Kasumi-1 (cell line): ENCODE results near the gene PRDM1.

Experiments
- DNase-seq, 2 experiments: peaks; one replicate each; lab custom pipeline; 2025; lab: John Stamatoyannopoulos, UW

Gene PRDM1

DNA sequence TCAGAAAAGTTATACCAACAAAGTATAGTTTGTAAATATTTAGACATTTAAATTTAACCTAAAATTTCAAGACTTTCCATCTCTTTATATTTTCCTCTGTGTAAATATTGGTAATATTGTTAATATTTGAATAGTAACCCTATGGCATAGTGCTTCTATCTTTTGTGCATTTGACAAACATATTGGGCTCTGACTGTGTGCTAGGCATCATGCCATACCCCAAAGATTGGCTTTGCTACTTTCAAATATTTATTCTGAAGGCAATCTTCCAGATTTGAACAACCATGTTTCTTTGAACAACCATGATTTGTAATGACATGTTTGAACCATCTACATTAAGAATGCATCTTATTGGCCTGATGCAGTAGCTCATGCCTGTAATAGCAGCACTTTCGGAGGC, 15.5 kb upstream of the PRDM1 start:
- DNase-seq = no peak

DNA sequence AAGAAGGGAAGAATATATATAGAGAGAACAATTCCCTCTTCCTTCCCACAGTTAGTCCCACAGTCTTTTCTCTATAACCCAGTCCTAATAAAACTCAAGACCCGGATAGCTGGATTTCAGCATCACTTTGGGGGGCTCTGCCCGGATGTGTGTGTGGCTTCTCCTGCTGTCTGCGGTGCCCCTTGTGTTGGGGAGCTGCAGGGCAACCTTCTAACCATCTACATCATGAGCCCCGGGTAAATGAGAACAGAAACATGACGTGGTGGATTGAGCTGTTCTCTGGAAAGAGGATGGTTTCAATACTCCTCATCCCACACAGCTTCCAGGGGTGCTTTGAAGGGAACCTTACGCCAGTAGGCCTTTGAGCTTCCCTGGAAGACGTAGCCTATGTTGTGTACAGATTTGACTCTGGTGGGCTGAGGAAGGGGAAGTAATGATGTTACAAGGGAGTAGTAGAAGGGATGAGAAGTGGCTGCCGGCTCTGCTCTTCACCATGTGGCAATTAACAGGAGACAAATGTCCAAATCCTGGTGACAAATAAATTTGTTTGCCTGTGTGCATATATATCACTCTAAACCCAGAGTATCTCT, 13.5 kb upstream of the PRDM1 start:
- DNase-seq = no peak

DNA sequence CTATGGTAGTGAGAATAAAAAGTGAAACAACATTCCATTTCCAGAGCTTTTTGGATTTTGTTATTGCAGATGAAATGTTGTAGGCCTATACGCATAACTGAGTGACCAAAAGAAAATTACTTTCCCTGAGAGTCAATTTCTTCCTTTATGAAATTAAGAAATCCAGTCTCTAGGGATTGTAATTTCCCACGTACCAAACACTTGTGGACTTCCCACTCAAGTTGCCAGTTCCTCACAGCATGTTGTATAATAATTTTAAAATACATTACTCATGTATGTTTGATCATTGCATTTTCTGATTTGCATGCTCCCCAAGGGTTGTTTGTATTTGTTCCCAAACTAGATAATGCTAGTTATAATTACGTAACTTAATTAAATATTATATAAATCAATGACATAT, 12.0 kb upstream of the PRDM1 start:
- DNase-seq = no peak

DNA sequence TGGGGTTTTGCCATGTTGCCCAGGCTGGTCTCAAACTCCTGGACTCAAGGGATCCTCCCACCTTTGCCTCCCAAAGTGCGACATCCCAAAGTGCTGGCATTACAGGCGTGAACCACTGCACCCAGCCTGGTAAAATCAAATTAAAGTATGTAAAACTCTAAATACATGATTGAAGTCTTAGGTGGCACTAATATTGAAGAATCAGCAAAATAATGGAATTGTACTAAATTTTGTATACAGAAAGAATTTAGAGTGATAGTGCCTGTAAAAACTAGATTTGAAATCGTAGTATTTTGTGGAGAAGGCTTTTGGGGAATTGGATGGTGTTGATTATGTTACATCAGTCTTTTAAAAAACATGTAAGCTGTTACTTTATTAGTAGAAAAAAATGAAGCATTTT, 10.0 kb upstream of the PRDM1 start:
- DNase-seq = no peak

DNA sequence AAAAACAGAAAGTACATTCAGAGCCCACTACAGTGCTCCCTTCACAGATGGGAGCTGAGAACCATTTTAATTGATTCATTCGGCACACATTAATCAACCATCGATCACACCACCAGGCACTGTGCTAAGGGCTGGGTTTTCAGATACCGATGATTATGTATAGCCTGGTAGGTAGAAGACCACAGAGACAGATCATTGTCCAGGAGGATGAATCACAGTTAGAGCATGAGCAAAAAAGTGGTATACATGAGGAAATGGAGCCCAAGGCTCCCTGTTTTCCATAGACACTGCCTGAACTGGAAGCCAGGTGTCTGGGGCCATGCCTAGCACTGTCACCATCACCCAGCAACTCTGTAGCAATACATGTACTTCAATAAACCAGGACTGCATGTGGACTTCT, 9.0 kb upstream of the PRDM1 start:
- no peak for DNase-seq

DNA sequence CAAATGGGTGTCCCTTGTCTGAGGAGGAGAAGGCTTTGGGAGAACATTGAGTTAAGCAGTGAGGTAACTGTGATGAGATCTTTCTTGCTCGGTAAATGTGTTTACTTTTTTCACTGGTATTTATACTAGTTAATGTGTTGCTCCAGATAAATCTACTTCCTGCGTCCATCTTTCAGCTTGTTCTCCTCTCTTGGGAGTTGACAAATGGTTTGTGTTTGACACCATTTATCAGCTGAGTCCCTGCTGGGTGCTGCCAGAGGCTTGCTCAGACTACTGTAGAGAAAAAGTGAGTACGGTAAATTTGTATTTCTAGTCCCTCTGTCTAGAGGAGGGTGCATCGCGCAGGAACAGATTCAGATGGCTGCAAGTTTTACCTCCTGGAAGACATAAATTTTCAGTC, 8.3 kb upstream of the PRDM1 start:
- no peak for DNase-seq

DNA sequence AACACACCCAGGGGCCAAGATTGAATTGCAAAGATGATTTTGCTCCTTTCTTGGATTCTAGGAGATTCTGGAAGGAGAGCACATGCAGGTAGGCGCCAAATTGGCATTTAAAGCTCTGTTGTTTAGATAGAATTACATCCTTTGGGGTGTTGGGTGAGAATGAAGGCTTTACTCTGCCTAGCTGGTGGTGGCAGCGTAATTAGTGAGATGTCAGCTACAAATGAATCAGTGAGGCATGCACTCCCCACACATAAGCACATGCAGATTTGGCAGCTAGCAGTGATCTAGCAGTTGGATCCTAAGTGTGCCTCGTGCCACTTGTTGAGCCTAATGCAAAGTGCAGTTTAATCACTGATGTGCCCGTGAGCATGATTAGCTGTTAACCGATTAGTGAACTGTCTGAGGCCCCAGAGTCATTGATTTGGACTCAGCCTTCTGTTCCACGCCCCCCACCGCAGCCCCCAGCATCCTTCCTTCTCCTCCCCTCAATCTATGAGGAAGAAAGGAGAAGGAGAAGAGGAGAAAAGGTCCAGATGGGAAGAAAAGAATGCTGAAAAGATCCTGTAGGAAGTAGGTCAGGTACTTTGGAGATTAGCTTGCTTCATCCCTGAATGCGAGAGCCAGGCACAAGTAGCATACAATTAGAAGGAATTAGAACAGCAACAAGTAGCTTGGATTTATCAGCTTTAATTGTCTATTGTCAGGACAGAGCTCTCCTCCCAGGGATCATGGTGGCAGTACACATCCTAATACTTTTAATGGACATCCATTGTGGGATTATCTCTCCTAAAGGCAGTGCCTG, 6.0 kb upstream of the PRDM1 start:
- DNase-seq = no peak

DNA sequence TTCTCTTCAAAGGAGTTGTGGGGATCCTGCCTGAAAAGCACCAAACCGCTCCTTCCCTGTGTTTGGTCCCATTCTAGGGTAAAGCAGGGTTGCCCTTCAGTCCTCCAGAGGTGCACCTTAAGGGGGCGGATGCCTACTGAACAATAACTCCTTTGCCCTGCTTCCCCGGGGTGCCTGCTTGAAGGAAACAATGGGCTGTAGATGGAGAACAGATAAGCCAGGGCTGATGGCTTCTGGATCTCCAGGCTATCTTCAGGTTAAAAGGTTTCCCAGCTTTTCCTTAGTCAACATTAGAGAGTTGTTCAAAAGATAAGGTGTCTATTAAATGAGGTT, 5.4 kb upstream of the PRDM1 start:
- DNase-seq = no peak

DNA sequence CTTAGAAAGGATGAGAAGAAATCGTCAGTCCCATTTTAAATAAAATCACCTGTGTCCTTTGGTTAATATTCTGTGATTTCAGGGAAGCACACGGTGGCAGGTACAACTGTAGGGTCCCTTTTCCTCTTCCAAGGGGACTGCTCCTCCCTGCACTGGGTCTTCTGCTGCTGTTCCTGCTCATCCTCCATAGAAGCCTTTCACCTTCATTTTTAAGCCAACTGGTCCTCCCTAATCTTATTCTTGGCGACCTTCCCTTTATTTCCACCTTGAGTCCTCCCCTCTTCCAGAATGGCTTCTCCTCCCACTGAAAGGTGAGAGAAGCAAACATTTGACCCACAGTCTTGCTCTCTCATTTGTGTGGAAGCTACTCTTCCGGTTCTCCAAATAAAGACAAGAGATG, 4.4 kb upstream of the PRDM1 start:
- no peak for DNase-seq

DNA sequence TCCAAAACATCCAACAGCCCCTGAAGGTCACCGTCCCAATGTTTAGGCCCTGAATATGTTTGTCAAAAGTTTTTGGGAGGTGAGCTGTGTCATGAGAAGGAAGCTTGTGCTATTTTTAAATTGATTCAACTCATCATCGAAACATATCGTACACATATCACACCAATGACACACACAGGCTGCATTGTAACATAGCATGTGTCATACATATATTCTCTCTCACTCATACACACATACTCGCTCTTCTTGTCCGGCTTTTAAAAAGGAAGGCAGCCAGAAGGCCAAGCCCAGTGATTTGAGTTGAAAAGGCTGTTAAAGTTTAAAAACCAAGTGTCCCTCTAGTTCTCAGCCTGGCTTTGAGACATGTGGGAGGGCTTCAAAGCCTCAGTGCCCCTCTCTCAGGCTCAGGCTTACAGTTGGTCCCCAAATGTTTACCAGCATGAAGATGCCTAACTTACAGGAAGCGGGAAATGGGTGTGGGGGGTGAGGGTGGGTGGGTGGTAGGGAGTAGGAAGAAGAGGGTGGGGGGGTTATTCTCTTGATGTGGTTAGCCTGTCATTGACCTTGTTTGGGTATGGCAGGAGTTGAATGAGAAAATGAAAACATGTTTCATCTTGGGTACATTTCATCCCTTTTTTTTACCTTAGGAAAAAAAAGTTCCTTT, 3.3 kb upstream of the PRDM1 start:
- no peak for DNase-seq

DNA sequence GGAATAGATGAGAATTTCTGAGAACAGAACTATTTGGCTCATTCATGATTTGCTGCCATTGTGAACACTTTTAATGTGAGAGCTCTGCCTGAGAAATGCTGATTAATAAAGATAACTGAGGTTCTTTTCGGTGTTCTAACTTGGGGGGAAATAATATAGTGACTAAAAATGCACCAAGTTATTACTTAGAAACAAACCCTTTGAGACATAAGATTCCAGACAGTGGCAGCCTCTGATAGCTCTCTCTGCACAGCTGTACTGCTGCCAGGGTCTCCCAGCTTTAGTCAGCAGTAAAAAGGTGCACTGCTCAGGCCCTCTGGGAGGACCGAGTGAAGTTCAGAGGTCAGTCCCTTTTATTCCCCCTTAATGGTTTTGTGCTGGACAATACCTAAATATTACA, 2.5 kb upstream of the PRDM1 start:
- no peak for DNase-seq

DNA sequence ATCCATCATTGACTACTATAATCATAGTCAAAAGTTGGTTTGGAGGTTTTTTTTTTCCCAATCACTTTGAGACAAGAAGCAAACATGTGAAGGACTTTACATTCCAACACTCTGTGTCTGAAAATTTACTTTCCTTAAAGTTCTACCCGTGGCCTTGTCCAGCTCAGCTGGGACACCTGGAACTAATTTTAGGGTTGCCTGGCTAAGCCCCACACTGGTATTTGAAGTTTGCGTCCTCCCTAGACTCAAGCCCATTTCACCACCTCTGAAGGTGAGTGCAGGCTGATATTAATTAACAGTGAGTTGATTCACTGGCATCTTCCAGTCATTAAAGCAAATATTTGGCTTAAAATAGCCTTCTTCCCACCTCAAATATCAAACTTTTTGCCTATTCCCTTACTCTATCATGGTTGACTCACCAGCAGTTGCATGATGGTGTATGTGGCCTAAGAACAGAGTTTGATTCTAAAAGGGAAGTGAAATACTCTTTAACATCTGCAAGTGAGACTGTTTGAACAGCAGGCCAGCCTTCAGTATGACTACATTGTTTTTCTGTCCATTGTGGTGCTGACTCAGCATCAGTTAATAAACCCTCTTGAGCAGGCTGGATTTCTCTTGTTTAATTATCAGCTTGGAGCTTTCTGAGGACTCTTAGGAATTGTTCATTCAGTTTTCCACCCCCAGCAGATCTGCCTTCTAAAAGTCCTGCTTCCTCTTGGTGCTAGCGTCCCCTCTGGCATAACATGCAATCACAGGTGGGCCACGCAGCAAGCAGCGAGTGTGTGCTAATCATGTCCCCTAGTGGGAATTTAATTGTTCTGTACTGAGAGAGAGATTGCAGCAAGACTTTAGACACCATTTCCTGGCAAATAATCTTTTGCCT, 1.8 kb upstream of the PRDM1 start:
- DNase-seq = peak; percentile 69 to 77

DNA sequence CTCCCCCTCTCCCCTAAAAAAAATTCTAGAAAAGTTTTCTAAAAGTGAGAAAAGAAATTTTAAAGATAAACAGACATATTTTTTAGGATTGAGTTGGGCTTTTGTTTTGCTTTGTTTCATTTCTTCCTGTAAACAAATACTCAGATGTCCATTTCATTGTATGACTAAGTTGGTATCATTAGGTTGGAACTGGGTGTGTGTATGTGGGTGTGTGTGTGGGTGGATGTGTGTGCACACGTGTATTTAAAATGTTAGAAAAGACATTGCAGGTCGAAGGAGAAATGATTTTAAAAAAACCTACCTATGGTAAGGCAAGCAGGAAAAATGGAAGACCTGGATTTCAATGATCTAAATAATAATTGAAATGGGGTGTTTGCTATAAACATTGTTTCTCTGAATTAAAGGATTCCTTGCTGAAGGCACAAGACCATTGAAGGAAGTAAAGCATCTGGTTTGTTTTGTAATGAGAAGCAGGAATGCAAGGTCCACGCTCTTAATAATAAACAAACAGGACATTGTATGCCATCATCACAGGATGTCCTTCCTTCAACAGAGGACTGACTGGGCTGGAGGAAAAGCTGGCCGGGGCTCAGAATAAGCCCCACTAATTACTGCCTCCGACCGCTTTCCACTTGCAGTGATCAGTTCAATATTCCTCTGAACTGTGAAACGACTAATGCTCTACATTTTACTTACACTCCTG, 996 bp upstream of the PRDM1 start:
- DNase-seq = no peak

DNA sequence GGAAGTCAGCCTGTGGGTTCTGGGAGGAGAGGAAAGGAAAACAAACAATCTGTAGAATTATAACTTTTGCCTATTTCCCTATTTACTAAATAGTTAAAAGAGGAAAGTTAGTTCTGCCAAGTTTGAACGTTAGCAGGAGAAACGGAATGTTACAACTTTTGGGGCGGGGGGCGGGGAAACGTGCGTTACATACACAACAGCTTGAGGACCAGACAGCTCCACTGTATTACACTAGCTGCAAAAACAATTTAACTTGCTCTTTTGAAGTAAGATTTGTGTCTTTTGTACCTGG, 498 bp upstream of the PRDM1 start:
- DNase-seq = peak in 1 of 2 experiments; percentile 48

DNA sequence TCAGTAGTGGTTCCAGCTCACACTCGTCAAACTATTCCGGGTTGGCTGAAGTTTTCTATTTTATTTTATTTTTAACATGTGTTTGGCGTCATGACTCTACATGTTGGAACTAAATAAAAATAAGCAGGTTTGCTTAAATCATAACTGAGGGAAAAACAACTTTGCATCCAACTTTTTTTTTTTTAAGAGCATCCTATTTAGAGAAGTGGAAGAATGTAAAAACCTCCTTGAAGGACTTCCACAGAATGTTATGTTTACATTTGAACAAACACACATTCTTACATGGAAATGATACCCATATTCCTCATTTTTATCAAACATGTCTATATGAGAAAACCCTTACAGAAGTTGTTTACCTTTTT, 659 bp downstream of the PRDM1 start:
- no peak for DNase-seq

DNA sequence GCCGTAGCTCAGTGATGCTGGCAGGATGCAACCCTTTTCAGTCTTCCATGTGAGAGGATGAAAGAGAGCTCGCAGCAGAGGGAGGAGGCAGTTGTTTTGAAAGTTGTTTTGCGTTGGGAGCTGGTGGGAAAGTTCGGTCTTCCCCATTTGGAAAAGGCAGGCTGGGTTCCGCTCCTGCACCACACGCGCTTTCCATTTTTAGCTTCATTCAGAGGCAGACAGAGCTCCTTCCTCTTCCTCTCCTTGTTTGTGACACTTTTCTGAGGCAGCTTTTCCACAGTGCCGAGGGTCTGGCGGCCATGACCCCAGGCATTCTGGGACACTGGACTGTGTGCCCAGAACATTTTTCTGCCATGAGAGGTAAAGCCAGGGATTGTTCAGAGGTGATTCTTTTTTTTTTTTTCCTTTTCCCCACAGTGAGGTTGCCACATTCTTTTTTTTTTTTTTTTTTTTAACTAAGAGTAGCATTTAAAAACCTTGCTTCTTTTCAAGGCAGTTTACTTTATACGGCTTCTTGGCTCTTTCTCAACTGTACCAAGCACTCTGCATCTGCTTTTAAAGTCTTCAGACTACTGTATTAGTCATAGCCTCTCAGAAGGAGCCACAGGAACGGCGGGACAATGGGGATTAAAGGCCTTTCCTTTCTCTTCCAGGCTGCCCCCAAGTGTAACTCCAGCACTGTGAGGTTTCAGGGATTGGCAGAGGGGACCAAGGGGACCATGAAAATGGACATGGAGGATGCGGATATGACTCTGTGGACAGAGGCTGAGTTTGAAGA, 1.6 kb downstream of the PRDM1 start:
- DNase-seq = peak in 1 of 2 experiments; percentile 34

DNA sequence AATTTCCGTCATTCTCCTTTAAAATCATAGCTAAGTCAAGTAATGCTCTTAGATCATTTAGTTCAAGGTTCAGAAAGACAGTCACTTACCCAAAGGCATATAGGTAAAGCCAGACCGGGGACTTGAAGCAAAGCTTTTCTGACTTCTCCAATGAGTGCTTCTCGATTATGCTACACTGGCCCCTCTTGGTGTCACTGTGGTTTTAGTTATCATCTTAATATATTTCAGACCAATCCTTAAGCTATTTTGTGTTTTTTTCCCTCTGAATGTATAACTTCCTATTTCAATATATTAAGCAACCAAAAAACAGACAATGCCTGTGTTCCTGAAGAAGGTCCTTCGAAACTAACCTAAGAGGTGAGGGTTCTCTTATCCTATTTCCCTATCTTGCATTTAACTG, 3.9 kb downstream of the PRDM1 start:
- peak; percentile 53 to 74 for DNase-seq

DNA sequence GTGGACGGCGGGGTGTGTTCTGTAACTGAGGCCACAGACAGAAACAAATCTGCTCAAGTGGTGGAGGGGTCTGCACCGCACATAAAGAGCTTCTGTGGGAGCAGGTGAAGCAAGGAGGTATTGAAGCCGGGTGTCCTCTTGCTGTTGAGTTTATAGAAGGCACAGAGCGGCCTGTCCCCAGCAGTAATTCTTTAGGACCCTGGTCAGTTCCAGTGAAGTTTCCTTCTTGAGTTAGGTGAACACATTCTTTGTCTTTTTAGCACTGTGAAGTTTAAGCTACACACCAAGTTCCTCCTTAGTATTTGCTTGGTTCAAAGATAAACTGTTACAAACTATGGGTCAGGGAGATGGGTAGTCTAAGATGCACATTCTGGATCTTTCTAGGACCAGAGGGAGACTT, 6.1 kb downstream of the PRDM1 start:
- DNase-seq = no peak

DNA sequence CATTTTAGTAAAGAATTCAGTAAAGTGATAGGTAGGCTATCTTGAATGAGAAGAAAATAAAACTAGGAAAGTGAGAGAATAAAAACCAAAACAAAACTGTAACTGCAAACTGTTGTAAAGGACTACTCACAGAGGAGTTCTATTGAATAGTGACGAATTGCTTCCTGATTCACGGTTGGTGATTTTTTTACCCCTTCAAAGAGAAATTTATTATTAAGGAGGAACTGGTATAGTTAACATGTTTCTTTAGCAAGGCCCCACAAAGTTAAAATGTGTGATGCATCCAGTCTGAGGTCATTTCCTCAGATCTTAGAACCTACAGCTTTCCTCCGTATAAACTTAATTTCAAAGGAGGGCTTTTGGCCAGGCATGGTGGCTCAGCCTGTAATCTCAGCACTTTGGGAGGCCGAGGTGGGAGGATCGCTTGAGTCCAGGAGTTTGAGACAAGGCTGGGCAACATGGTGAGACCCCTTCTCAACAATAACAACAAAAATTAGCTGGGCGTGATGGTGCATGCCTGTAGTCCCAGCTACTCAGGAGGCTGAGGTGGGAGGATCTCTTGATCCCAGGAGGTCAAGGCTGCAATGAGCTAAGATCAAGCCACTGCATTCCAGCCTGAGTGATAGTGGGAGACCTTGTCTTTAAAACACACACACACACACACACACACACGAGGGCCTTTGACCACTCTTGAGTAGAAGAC, 8.3 kb downstream of the PRDM1 start:
- no peak for DNase-seq

DNA sequence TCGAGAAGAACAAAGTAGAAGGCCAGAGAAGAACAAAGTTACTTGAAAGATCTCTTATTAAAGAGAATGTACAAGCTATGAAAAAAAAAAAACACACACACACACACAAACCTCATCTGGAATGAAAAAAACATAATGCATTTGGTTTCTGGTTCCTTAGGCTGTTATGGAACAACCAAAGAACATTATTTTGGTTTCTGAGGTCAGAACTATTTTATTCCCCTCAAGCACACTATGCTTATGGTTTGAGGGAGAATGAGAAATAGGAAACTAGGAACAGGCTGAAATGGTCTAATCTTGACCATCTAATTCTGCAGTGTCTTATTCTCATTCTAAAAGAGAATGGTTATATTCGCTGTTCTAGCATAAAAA, 8.8 kb downstream of the PRDM1 start:
- no peak for DNase-seq
